Measurements from ENCODE around the gene BCL7A. TPM values are rescaled to one million over a fixed set of nuclear protein-coding genes. Genes with fewer than 3 reads are reported as not detected.

The BCL7A gene
- total RNA-seq, 4 donors from 2014 or later: 15.9 to 30.9 (median 22.7) TPM

DNA sequence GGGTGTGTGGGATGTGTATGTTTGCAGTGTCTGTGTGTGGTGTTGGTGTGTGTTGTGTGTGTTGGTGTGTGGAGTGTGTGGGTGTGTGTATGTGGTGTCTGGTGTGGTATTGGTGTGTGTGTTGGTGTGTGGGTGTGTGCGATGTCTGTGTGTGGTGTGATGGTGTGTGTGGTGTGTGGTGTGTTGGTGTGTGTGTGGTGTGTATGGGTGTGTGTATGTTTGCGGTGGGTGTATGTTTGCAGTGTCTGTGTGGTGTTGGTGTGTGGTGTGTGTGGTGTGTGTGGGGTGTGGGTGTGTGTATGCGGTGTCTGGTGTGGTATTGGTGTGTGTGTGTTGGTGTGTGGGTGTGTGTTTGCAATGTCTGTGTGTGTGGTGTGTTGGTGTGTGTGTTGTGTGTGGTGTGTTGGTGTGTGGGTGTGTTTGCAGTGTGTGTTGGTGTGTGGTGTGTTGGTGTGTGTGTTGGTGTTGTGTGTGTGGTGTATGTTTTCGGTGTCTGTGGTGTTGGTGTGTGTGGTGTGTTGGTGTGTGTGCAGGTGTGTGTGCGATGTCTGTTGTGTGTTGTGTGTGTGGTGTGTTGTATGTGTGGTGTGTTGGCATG lies 72.6 kb downstream of the BCL7A start:
- no peaks in the 10 kb centered on the region for H3K9me3 ChIP-seq
- DNase-seq (ENCODE audit: low spot score in 2 of 2): peak in 1 of 2 donors; percentile 19
- WGBS: 96% methylated on average over 5 of the region's 5 CpGs
- peaks cover 84% of the 10 kb centered on the region for H3K4me1 ChIP-seq
- H3K4me3 ChIP-seq: no peak overlapping the region
- TF ChIP-seq EP300 (IDR thresholded peaks at IDR 0.05): no peak
- no peak for TF ChIP-seq POLR2AphosphoS5 (IDR thresholded peaks at IDR 0.05)
- TF ChIP-seq, protein P1, sequence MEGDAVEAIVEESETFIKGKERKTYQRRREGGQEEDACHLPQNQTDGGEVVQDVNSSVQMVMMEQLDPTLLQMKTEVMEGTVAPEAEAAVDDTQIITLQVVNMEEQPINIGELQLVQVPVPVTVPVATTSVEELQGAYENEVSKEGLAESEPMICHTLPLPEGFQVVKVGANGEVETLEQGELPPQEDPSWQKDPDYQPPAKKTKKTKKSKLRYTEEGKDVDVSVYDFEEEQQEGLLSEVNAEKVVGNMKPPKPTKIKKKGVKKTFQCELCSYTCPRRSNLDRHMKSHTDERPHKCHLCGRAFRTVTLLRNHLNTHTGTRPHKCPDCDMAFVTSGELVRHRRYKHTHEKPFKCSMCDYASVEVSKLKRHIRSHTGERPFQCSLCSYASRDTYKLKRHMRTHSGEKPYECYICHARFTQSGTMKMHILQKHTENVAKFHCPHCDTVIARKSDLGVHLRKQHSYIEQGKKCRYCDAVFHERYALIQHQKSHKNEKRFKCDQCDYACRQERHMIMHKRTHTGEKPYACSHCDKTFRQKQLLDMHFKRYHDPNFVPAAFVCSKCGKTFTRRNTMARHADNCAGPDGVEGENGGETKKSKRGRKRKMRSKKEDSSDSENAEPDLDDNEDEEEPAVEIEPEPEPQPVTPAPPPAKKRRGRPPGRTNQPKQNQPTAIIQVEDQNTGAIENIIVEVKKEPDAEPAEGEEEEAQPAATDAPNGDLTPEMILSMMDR (IDR thresholded peaks at IDR 0.05): no peak
- TF ChIP-seq POLR2A (IDR thresholded peaks at IDR 0.05): no peak
- H3K27ac ChIP-seq: peak overlapping the region; percentile 48
- H3K36me3 ChIP-seq: no peaks in the 10 kb centered on the region
- no peaks in the 10 kb centered on the region for H3K27me3 ChIP-seq

DNA sequence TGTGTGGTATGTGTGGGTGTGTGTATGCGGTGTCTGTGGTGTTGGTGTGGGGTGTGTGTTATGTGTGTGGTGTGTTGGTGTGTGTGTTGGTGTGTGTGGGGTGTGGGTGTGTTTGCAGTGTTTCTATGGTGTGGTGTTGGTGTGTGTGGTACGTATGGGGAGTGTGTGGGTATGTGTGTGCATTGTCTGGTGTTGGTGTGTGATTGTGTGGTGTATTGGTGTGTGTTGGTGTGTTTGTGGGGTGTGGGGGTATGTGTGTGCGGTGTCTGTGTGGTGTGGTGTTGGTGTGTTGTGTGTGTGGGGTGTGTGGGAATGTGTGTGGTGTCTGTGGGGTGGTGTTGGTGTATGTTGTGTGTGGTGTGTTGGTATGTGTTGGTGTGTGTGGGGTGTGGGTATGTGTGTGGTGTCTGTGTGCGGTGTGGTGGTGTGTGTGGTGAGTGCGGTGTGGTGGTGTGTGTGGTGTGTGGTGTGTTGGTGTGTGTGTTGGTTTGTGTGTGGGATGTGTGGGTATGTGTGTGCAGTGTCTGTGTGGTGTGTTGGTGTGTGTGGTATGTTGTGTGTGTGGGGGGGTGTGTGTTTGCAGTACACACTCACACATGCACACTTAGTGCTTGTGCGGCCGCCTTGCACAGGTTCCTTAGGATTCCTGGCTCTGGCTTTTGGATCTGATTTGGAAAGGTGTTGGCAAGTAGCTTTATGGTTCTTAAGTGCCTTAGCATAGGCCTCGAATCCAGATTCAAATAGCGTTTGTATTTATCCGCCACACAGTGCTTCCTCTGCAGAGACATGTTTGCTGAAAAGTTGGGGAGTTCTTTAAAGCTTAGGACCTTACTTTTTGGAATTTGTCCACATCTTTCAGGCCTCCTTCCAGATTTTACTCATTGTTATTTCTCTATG lies 73.3 kb downstream of the BCL7A start:
- 52% methylated on average over 10 of the region's 10 CpGs for WGBS
- DNase-seq (ENCODE audit: low spot score in 2 of 2): peak in 1 of 2 donors; percentile 35
- H3K4me1 ChIP-seq: peaks cover 86% of the 10 kb centered on the region
- no peaks in the 10 kb centered on the region for H3K36me3 ChIP-seq
- H3K4me3 ChIP-seq: no peak overlapping the region
- no peaks in the 10 kb centered on the region for H3K9me3 ChIP-seq
- TF ChIP-seq, protein P1 (IDR thresholded peaks at IDR 0.05): no peak
- TF ChIP-seq EP300 (IDR thresholded peaks at IDR 0.05) (no peak), POLR2A (IDR thresholded peaks at IDR 0.05) (no peak), POLR2AphosphoS5 (IDR thresholded peaks at IDR 0.05) (no peak)
- no peaks in the 10 kb centered on the region for H3K27me3 ChIP-seq
- H3K27ac ChIP-seq: peak overlapping the region; percentile 48

DNA sequence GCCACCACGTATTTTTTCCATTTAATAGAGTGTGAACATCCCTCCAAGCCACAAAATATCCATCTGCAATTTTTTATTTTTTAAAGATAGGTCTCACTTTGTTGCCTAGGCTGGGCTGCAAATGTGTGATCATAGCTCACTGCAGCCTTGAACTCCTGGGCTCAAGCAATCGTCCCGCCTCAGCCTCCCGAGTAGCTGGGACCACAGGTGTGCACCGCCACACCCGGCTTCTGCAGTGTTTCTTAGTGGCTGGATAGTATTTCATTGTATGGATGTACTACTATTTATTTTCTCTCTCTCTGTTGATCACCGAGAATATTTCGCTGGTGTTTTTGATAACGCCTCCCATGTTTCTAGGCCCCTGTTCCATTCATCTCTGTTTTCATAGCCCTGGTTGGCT lies 74.3 kb downstream of the BCL7A start:
- H3K27me3 ChIP-seq: no peaks in the 10 kb centered on the region
- no peak for TF ChIP-seq EP300 (IDR thresholded peaks at IDR 0.05)
- no peak for TF ChIP-seq POLR2AphosphoS5 (IDR thresholded peaks at IDR 0.05)
- TF ChIP-seq, protein P1 (IDR thresholded peaks at IDR 0.05): no peak
- H3K36me3 ChIP-seq: no peaks in the 10 kb centered on the region
- H3K4me3 ChIP-seq: no peak overlapping the region
- H3K27ac ChIP-seq: peak overlapping the region; percentile 90
- H3K9me3 ChIP-seq: no peaks in the 10 kb centered on the region
- no peak for DNase-seq (ENCODE audit: low spot score in 2 of 2)
- WGBS: 90% methylated on average over 8 of the region's 9 CpGs
- peaks cover 87% of the 10 kb centered on the region for H3K4me1 ChIP-seq

DNA sequence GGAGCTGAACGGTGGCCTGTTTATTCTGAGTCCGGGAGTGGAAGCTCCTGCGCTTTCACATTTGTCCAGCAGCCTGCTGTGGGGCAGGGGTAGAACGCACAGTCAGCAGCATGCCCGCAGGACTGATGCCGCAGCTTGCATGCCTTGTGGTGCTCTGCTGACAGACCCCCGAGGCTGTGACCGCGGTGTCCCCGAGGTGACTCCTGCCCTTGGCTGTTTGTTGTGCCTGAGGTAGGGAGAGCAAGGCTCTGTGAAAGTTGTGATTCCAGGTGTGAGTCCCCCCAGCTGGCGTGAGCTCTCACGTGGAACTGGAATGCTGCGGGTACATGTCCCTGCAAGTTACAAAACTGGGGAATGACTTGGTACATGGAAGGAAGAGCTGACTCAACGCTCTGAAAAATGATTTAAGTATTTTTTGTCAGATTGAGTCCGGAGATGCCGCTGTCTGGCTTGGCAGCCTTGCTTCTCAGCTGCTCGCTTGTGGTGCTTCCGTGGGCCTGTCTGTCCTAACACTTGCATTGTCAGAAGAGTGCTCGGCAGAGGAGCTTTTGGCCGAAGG lies 75.0 kb downstream of the BCL7A start:
- no peaks in the 10 kb centered on the region for H3K36me3 ChIP-seq
- 41% methylated on average over 17 of the region's 20 CpGs for WGBS
- H3K27me3 ChIP-seq: no peaks in the 10 kb centered on the region
- H3K4me1 ChIP-seq: peaks cover 84% of the 10 kb centered on the region
- TF ChIP-seq POLR2A (IDR thresholded peaks at IDR 0.05) (no peak), POLR2AphosphoS5 (IDR thresholded peaks at IDR 0.05) (peak in 1 of 3 donors; percentile 74)
- peak overlapping the region; percentile 90 for H3K27ac ChIP-seq
- peak in 1 of 2 donors; percentile 57 for DNase-seq (ENCODE audit: low spot score in 2 of 2)
- no peaks in the 10 kb centered on the region for H3K9me3 ChIP-seq
- H3K4me3 ChIP-seq: peak overlapping the region; percentile 7

DNA sequence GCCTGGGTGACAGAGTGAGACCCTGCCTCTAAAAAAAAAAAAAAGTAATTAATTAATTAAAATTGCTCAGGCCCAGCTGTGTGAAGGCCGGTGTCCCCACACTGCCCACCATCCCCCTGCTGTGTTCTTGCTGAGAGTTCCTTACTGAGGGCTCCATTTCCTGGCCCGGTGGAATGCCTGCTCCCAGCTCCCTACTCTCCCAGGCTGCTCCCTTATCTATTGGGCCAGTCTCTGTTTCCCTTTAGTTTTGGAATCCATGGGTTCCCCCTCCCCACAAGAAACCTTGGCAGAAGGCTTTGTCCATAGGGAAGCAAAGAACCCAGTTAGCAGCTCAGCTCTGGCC lies 75.9 kb downstream of the BCL7A start:
- peak in 1 of 2 donors; percentile 55 for DNase-seq (ENCODE audit: low spot score in 2 of 2)
- Histone ChIP-seq H3K9me3 (no peaks in the 10 kb centered on the region), H3K4me3 (no peak overlapping the region), H3K36me3 (no peaks in the 10 kb centered on the region), H3K27me3 (no peaks in the 10 kb centered on the region), H3K27ac (peak overlapping the region; percentile 90), H3K4me1 (peaks cover 75% of the 10 kb centered on the region)
- 41% methylated on average over 2 of the region's 2 CpGs for WGBS
- TF ChIP-seq POLR2AphosphoS5 (IDR thresholded peaks at IDR 0.05) (no peak), POLR2A (IDR thresholded peaks at IDR 0.05) (no peak), EP300 (IDR thresholded peaks at IDR 0.05) (no peak)

Data from suprapubic skin (tissue), 4 donors.